Measurements from ENCODE around the gene SPATA17.

GRCh38 chr1:217770918-217771317, 139.8 kb downstream of the SPATA17 start:
- no peak for TF ChIP-seq POLR2A (IDR thresholded peaks at IDR 0.05; ENCODE audit: low read depth, low read length)
- TF ChIP-seq POLR2AphosphoS5 (IDR thresholded peaks at IDR 0.05; ENCODE audit: low read depth, low read length), result no peak
- no peak for TF ChIP-seq POU2F2 (IDR thresholded peaks at IDR 0.05; ENCODE audit: low read depth, low read length)
- no peak for TF ChIP-seq TAF1 (IDR thresholded peaks at IDR 0.05; ENCODE audit: low read depth, low read length)
- no peak for TF ChIP-seq SPI1 (IDR thresholded peaks at IDR 0.05; ENCODE audit: low read depth, low read length)

Data from GM12891 (cell line).